ENCODE results near the gene ASPRV1. TPM values are rescaled to one million over a fixed set of nuclear protein-coding genes. Genes with fewer than 3 reads are reported as not detected.

Gene ASPRV1
- total RNA-seq, 1 donor from 2014 or later = 1.7 TPM

DNA sequence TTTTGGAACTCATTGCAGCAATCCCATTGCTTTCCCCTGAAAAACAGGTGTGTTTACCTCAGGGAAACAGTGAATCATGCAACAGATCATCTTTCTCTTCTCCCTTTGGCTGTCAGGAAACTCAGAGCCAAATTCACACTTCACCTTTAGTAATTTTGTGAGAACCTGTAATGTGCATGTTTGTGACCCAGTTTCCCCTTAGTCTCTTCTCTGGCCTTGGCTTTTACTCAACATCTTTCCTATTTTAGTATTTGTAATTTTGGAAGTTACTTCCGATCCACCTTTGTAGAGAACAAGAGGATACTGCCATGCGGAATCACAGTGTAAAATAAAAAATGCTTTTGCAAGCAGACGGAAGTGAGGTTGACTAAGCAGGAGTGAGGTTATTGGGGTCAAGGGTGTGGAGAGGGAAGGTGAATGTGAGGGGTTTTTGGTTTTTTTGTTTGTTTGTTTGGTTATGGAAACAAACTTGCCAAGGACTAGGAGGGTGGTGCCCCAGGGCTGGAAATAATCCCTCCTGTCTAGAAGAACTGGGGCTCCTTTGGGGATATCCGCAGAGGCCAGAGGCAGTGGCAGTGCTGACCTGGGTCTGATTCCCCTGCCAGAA, 14.0 kb downstream of the ASPRV1 start:
- Mint-ChIP-seq H3K36me3 (ENCODE audit: low read depth) (no peaks in the 10 kb centered on the region), H3K27ac (ENCODE audit: unreplicated experiment) (no peak overlapping the region), H3K4me1 (no peaks in the 10 kb centered on the region), H3K27me3 (ENCODE audit: low read depth) (no peaks in the 10 kb centered on the region), H3K4me3 (no peak overlapping the region), H3K9me3 (no peaks in the 10 kb centered on the region)
- no peak for DNase-seq (ENCODE audit: low read depth, low spot score)
- TF ChIP-seq, protein P1, sequence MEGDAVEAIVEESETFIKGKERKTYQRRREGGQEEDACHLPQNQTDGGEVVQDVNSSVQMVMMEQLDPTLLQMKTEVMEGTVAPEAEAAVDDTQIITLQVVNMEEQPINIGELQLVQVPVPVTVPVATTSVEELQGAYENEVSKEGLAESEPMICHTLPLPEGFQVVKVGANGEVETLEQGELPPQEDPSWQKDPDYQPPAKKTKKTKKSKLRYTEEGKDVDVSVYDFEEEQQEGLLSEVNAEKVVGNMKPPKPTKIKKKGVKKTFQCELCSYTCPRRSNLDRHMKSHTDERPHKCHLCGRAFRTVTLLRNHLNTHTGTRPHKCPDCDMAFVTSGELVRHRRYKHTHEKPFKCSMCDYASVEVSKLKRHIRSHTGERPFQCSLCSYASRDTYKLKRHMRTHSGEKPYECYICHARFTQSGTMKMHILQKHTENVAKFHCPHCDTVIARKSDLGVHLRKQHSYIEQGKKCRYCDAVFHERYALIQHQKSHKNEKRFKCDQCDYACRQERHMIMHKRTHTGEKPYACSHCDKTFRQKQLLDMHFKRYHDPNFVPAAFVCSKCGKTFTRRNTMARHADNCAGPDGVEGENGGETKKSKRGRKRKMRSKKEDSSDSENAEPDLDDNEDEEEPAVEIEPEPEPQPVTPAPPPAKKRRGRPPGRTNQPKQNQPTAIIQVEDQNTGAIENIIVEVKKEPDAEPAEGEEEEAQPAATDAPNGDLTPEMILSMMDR (conservative IDR thresholded peaks at IDR 0.05) = no peak

DNA sequence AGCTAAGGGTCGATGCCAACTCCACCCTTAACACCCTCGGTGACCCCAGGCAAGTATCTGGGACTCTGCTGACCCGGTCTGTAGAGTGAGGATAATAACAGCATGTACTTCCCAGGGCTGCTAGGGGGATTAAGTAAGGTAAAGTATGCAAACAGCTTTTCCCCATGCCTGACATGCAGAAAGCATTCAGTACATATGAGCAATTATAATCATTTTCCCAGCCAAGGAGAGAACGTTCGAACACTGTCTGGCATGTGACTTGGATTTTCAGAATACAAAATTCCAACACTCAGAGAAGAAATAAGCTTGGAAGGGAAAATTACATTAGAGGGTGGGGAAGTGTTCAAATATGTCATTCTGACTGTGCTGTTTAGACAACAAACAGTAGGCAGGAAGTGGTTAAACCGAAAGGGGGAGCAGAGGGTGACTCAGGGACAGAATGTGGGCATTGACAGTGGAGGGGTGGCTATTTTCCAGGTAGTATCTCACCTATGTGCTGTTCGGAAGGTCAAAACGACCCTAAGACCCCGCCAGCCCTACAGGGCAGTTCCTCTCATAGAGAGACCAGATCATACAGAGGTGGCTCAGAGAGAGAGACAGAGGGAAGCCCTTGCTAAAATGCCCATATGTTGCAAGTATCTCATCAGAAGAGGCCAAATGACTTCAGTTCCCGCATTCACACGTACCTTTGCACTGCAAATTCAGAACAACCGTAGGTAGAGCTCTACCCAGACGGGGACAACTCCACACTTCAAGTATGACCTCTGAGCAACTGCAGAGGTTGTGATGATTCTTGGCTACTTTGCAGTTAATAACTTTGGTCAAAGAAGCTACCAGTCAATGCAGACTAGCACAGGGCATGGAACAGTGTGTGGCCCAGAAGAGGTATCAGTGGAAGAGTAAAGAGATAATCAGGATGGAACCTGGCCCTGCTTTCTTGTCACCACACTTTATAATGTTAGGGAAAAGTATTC, 14.8 kb downstream of the ASPRV1 start:
- Mint-ChIP-seq H3K4me1 (no peaks in the 10 kb centered on the region), H3K9me3 (no peaks in the 10 kb centered on the region), H3K27me3 (ENCODE audit: low read depth) (no peaks in the 10 kb centered on the region), H3K36me3 (ENCODE audit: low read depth) (no peaks in the 10 kb centered on the region), H3K27ac (ENCODE audit: unreplicated experiment) (peak overlapping the region; percentile 21), H3K4me3 (no peak overlapping the region)
- TF ChIP-seq, protein P1 (conservative IDR thresholded peaks at IDR 0.05) = no peak
- DNase-seq (ENCODE audit: low read depth, low spot score) = no peak

DNA sequence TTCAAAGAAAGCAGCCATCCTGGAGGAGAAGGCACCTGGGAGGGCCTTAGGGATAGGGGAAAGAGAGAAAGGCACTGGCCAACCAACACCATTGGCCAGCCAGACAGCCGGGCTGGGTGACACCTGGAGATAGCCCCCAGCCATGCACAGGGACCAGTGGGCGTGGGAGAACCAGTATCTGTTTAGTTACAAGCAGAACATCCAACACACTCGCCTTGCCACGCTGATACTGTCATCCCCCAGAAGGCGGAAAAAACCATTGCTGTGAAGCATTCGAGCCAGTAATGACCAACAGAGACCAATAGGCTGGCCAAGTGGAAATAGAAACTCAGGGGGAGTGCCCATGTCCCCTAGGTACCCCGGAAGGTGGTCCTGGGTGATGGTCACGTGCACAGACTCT, 15.5 kb downstream of the ASPRV1 start:
- H3K4me1 Mint-ChIP-seq = peaks cover 4% of the 10 kb centered on the region
- H3K27me3 Mint-ChIP-seq (ENCODE audit: low read depth) = no peaks in the 10 kb centered on the region
- H3K27ac Mint-ChIP-seq (ENCODE audit: unreplicated experiment) = peak overlapping the region; percentile 85
- TF ChIP-seq, protein P1 (conservative IDR thresholded peaks at IDR 0.05) = no peak
- DNase-seq (ENCODE audit: low read depth, low spot score) = no peak
- H3K36me3 Mint-ChIP-seq (ENCODE audit: low read depth) = no peaks in the 10 kb centered on the region
- H3K9me3 Mint-ChIP-seq = no peaks in the 10 kb centered on the region
- H3K4me3 Mint-ChIP-seq = no peak overlapping the region

DNA sequence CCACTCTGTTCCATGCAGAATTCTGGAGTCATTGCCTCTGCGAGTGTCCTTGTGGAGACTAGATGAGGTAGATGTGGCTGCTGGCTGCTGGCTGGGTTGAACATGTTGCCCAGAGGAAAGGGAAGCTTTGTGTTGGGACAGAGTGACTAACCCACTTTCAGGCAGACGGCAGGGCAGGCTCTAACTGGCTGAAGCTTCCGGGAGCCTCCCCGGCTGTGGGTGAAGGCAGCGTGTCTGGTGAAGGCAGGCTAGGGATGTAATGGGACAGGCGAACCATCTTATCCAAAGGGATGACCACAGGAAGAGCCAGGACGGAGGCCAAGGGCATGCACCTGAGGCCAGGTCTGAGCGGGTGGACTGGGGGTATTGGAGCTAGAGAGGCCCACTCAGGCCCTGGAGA, 16.0 kb downstream of the ASPRV1 start:
- no peak for DNase-seq (ENCODE audit: low read depth, low spot score)
- TF ChIP-seq, protein P1 (conservative IDR thresholded peaks at IDR 0.05) = no peak
- no peaks in the 10 kb centered on the region for H3K36me3 Mint-ChIP-seq (ENCODE audit: low read depth)
- no peaks in the 10 kb centered on the region for H3K27me3 Mint-ChIP-seq (ENCODE audit: low read depth)
- no peak overlapping the region for H3K4me3 Mint-ChIP-seq
- H3K4me1 Mint-ChIP-seq = peaks cover 9% of the 10 kb centered on the region
- H3K27ac Mint-ChIP-seq (ENCODE audit: unreplicated experiment) = peak overlapping the region; percentile 85
- H3K9me3 Mint-ChIP-seq = no peaks in the 10 kb centered on the region

DNA sequence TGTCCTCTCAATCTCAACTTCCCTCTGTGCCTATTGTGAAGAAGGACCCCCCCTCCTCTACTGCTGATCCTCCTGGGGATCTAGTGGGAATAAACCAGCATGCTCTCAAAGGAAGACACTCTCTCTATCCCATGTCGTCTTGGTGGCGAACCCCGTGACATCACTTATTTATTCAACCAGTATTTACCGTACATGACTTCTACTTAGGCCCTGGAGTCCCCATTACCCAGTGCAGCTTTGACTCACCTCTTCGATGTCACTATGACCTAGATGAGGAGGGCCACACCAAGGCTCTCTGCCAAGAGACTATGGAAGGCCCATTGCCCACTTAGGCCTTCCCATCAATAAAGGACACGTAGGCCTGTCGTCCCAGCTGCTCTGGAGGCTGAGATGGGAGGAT, 16.7 kb downstream of the ASPRV1 start:
- Mint-ChIP-seq H3K27me3 (ENCODE audit: low read depth) (no peaks in the 10 kb centered on the region), H3K27ac (ENCODE audit: unreplicated experiment) (no peak overlapping the region), H3K4me3 (no peak overlapping the region), H3K36me3 (ENCODE audit: low read depth) (no peaks in the 10 kb centered on the region), H3K9me3 (no peaks in the 10 kb centered on the region), H3K4me1 (peaks cover 16% of the 10 kb centered on the region)
- TF ChIP-seq, protein P1 (conservative IDR thresholded peaks at IDR 0.05) = no peak
- DNase-seq (ENCODE audit: low read depth, low spot score) = no peak

Measured in neural crest cell (in vitro differentiated cells).